Measurements from ENCODE around the gene PUM1. TPM values are rescaled to one million over a fixed set of nuclear protein-coding genes. Genes with fewer than 3 reads are reported as not detected.

Gene PUM1
- total and polyA plus RNA-seq, 10 of the 15 experiments (the other 5 are each of a cell fraction or from before 2014, with no cell fraction given): 21.4 to 75.3 (median 42.4) TPM

DNA sequence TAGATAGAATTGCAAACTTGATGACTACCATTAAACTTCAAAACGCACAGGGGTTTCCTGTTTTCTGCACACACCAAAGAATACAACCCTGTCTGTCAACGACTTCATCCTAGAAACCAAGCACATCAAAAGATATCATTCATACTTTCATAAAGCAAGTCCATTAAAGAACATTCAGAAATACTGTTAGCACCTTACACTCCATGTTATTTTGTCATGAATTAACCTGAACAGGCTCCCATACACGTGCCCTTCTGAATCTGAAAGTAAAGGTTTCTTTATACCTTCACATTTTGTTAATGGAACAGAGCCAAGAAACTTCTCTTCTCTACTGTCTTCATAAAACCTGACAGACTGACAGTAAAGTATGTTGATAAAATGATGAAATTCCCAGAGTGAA, 46.1 kb downstream of the PUM1 start:
- Histone ChIP-seq H3K9ac (ENCODE audit: control insufficient read depth, insufficient read depth, low read length) (no peak overlapping the region), H3K27me3 (replicated peaks in 1 of 2; ENCODE audit: control insufficient read depth in 2 of 2, insufficient read depth in 2 of 2, low read length in 1 of 2) (no peaks in the 10 kb centered on the region), H3K36me3 (ENCODE audit: control insufficient read depth in 2 of 2, insufficient read depth in 2 of 2, low read length in 1 of 2) (peaks cover 2 to 14% of the 10 kb centered on the region in 2 experiments), H3K79me2 (ENCODE audit: control insufficient read depth, insufficient read depth, low read length) (peaks cover 86% of the 10 kb centered on the region), H3K4me1 (ENCODE audit: control insufficient read depth, insufficient read depth, low read length) (no peaks in the 10 kb centered on the region), H2AFZ (ENCODE audit: control insufficient read depth, low read depth, low read length) (no peak overlapping the region), H3K4me3 (no peak overlapping the region), H3K4me2 (ENCODE audit: control insufficient read depth, insufficient read depth) (no peak overlapping the region), H3K27ac (ENCODE audit: control insufficient read depth, insufficient read depth) (no peak overlapping the region), H3K9me3 (replicated peaks; ENCODE audit: control insufficient read depth, insufficient read depth, low read length) (no peaks in the 10 kb centered on the region), H4K20me1 (ENCODE audit: control insufficient read depth, insufficient read depth) (peaks cover 4% of the 10 kb centered on the region; the same call in 1 of the 2 replicates)
- POLR2A ChIA-PET: no interaction called here
- BruUV-seq (replicated peaks): no TSS peak
- RAD21 ChIA-PET (ENCODE audit: unreplicated experiment): no interaction called here
- CTCF ChIA-PET: interaction anchor here (0.6 kb wide), 1 partner anchor 38 kb away, joined by 3 read pairs; no protein-coding TSS in a partner anchor
- DNase-seq (ENCODE audit: low read depth, low spot score) (no peak), FAIRE-seq (no peak), ATAC-seq (no peak)
- WGBS (ENCODE audit: insufficient coverage, insufficient replicate concordance, low lambda C conversion rate, missing lambda C conversion rate): 49% methylated on average over 3 of the region's 3 CpGs
- in situ Hi-C loops (cut with MboI) (no loop called here), intact Hi-C loops (cut with micrococcal nuclease; ENCODE audit: unreplicated experiment) (no loop called here)
- SMC1A ChIA-PET (ENCODE audit: uncharacterized antibody, unreplicated experiment): no interaction called here
- no peak for TF ChIP-seq TCF3 (IDR thresholded peaks at IDR 0.05; ENCODE audit: borderline replicate concordance, insufficient read depth, low read depth, low read length)
- no peak for TF ChIP-seq NFIC (IDR thresholded peaks at IDR 0.05; ENCODE audit: low read depth, low read length)
- no peak for TF ChIP-seq BCL3 (IDR thresholded peaks at IDR 0.05; ENCODE audit: borderline replicate concordance, insufficient read depth, low read depth, low read length, poor library complexity, severe bottlenecking)
- TF ChIP-seq DPF2 (IDR thresholded peaks at IDR 0.05): no peak
- TF ChIP-seq, protein P1, sequence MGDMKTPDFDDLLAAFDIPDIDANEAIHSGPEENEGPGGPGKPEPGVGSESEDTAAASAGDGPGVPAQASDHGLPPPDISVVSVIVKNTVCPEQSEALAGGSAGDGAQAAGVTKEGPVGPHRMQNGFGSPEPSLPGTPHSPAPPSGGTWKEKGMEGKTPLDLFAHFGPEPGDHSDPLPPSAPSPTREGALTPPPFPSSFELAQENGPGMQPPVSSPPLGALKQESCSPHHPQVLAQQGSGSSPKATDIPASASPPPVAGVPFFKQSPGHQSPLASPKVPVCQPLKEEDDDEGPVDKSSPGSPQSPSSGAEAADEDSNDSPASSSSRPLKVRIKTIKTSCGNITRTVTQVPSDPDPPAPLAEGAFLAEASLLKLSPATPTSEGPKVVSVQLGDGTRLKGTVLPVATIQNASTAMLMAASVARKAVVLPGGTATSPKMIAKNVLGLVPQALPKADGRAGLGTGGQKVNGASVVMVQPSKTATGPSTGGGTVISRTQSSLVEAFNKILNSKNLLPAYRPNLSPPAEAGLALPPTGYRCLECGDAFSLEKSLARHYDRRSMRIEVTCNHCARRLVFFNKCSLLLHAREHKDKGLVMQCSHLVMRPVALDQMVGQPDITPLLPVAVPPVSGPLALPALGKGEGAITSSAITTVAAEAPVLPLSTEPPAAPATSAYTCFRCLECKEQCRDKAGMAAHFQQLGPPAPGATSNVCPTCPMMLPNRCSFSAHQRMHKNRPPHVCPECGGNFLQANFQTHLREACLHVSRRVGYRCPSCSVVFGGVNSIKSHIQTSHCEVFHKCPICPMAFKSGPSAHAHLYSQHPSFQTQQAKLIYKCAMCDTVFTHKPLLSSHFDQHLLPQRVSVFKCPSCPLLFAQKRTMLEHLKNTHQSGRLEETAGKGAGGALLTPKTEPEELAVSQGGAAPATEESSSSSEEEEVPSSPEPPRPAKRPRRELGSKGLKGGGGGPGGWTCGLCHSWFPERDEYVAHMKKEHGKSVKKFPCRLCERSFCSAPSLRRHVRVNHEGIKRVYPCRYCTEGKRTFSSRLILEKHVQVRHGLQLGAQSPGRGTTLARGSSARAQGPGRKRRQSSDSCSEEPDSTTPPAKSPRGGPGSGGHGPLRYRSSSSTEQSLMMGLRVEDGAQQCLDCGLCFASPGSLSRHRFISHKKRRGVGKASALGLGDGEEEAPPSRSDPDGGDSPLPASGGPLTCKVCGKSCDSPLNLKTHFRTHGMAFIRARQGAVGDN (IDR thresholded peaks at IDR 0.05): no peak
- no peak for TF ChIP-seq SPI1 (IDR thresholded peaks at IDR 0.05; ENCODE audit: borderline replicate concordance, insufficient read depth, low read depth, low read length)
- no peak for TF ChIP-seq YY1 (IDR thresholded peaks at IDR 0.05; ENCODE audit: low read depth, low read length)
- no peak for TF ChIP-seq TAF1 (IDR thresholded peaks at IDR 0.05; ENCODE audit: borderline replicate concordance, low read depth, low read length)

Data from GM12878 (cell line).